Osteoblast (primary cell): ENCODE measurements around the gene CEP57L1. TPM values are rescaled to one million over a fixed set of nuclear protein-coding genes. Genes with fewer than 3 reads are reported as not detected.
A peak's percentile ranks its signal among the peaks of the same experiment; 100 is the strongest.
"Not testable (repeated sequence)": the region's sequence is repeated elsewhere in the genome, so short reads cannot be mapped to it uniquely, and the experiment has no call there.

Experiments used
- DNase-seq: peaks from one replicate; pipeline ENCODE4 v3.0.0; 2011; ENCODE audit warnings: low spot score, mixed read lengths; ENCODE audit not compliant: insufficient read length; ENCODE audit errors: missing footprints
- H2AFZ ChIP-seq: 2 replicates; pipeline ENCODE4 v1.6.0; 2011; ENCODE audit warnings: mild to moderate bottlenecking, low read length
- H3K27ac ChIP-seq: 2 replicates; pipeline ENCODE4 v1.5.1; 2011; ENCODE audit warnings: mild to moderate bottlenecking, low read depth, low read length, moderate library complexity
- H3K27me3 ChIP-seq: 2 replicates; pipeline ENCODE4 v1.6.0; 2012; ENCODE audit warnings: mild to moderate bottlenecking, control low read depth, inconsistent platforms, low read length, moderate library complexity; ENCODE audit not compliant: insufficient read depth
- H3K36me3 ChIP-seq: 2 replicates; pipeline ENCODE4 v1.5.1; 2011; ENCODE audit warnings: mild to moderate bottlenecking, low read length, control low read depth, moderate library complexity; ENCODE audit not compliant: insufficient read depth
- H3K4me1 ChIP-seq: 2 replicates; pipeline ENCODE4 v1.5.1; 2011; ENCODE audit warnings: mild to moderate bottlenecking, low read length, control low read depth, moderate library complexity; ENCODE audit not compliant: insufficient read depth
- H3K4me2 ChIP-seq: 2 replicates; pipeline ENCODE4 v1.6.0; 2011; ENCODE audit warnings: mild to moderate bottlenecking, low read length; ENCODE audit not compliant: insufficient read depth
- H3K4me3 ChIP-seq: fragments of 200-600 bp; sonication (generic); 3 replicates; pipeline ENCODE4 v1.5.1; 2012; ENCODE audit warnings: mild to moderate bottlenecking, low read length, inconsistent platforms; ENCODE audit not compliant: insufficient read depth
- H3K79me2 ChIP-seq: 2 replicates; pipeline ENCODE4 v1.6.0; 2012; ENCODE audit warnings: mild to moderate bottlenecking, low read length, control low read depth, inconsistent platforms; ENCODE audit not compliant: insufficient read depth
- H3K9me3 ChIP-seq: 2 replicates; pipeline ENCODE4 v1.5.1; 2011; ENCODE audit warnings: low read depth, low read length, control low read depth
- H4K20me1 ChIP-seq: 2 replicates; pipeline ENCODE4 v1.6.0; 2012; ENCODE audit warnings: mild to moderate bottlenecking, low read length, control low read depth; ENCODE audit not compliant: insufficient read depth
- CTCF ChIP-seq: IDR thresholded peaks from 2 replicates; pipeline ENCODE4 v1.5.1; 2011; ENCODE audit warnings: mild to moderate bottlenecking, low read depth, low read length, moderate library complexity; ENCODE audit errors: extremely low read depth
- total RNA-seq: library from RNA; depleted of rRNA; stranded (reverse); fragments of >200 nt; gene quantifications from 2 replicates; pipeline ENCODE4 v1.2.3, GENCODE V29; 2012

CEP57L1 gene
- total RNA-seq, 1 donor = 17.7 TPM

- H3K36me3 ChIP-seq = no peaks in the 10 kb centered on the region
- peaks cover 34% of the 10 kb centered on the region for H3K27me3 ChIP-seq
- DNase-seq = no peak
- no peaks in the 10 kb centered on the region for H3K79me2 ChIP-seq
- H3K4me2 ChIP-seq = no peak overlapping the region
- H4K20me1 ChIP-seq = no peaks in the 10 kb centered on the region
- H2AFZ ChIP-seq = no peak overlapping the region
- no peak overlapping the region for H3K27ac ChIP-seq
- TF ChIP-seq CTCF = no peak
- peaks cover 4% of the 10 kb centered on the region for H3K4me1 ChIP-seq
- H3K4me3 ChIP-seq = no peak overlapping the region
- H3K9me3 ChIP-seq = no peaks in the 10 kb centered on the region
These were observed 89.3 kb downstream of the CEP57L1 start for GRCh38 chr6:109184638-109185037.

DNA sequence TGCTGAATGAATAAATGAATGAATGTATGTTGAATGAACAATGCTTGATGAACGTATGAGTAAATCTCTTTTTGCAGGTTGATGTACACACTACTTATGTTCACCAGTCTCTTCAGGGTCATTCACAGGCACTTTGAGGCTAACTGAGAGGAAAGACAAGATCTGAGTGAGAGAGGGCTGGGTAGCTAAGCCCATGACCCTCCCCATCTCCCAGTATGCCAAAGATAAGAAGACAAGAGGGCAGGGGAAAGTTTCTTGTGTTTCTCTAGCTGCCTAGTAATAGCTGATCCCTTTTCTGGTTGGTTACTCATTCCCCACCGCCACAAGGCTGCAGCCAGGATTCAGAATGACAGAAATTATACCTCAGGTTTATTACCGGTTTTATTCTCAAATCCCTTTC is 90.7 kb downstream of the CEP57L1 start:
- H2AFZ ChIP-seq = no peak overlapping the region
- peaks cover 34% of the 10 kb centered on the region for H3K27me3 ChIP-seq
- H3K9me3 ChIP-seq = no peaks in the 10 kb centered on the region
- no peak overlapping the region for H3K4me2 ChIP-seq
- no peak overlapping the region for H3K4me3 ChIP-seq
- TF ChIP-seq CTCF = no peak
- no peaks in the 10 kb centered on the region for H3K79me2 ChIP-seq
- no peak for DNase-seq
- H3K27ac ChIP-seq = no peak overlapping the region
- H4K20me1 ChIP-seq = no peaks in the 10 kb centered on the region
- peaks cover 4% of the 10 kb centered on the region for H3K4me1 ChIP-seq
- no peaks in the 10 kb centered on the region for H3K36me3 ChIP-seq

DNA sequence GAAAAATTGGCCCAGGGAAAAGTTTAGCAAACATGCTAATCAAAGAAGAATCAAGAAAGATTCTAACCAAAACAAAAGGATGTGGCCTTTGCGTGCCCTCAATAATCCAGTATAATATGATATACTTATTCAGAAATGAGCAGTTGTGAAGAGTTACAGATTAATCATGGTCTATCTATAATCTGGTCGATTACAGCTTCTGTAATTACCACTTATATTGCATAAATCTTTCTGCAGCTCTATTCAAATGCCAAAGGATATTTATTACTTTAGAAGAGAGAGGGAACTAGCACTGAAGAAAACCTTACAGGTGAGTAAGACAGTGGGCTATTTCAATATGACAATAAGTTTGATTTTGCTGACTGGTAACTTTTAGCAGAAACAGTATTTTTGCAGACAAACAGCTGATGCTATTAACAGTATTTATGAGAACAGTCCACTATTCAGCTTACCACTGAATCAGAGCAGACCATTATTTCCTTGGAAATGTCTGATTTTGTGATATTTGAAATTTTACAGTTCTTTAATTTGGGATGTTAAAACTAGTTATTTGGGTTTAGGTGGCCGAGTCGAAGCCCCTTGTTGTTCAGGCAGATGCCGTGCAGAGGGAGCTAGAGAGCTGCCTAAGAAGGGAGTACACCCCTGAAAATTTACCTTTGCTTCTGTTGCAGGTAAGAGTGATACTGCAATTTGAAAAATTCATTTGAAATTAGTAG is 92.2 kb downstream of the CEP57L1 start:
- H3K9me3 ChIP-seq = no peaks in the 10 kb centered on the region

DNA sequence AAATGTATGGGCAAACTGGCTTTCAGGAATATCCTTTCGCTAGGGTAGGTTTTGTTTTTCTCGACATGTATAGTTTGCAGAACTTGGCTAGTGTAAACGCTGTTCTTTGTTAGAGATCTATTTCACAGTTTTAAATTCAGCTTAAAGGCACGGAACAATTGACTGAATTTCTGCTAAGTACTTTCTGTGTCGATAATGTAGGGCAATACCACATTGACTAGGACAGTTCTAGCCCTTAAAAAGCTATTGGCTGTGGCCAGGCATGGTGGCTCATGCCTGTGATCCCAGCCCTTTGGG is 92.8 kb downstream of the CEP57L1 start:
- H3K4me2 ChIP-seq = peak overlapping the region; percentile 27
- H3K79me2 ChIP-seq = no peaks in the 10 kb centered on the region
- TF ChIP-seq CTCF = no peak
- no peak overlapping the region for H2AFZ ChIP-seq
- H3K4me1 ChIP-seq = no peaks in the 10 kb centered on the region
- H3K27ac ChIP-seq = no peak overlapping the region
- no peak overlapping the region for H3K4me3 ChIP-seq
- no peak for DNase-seq
- H3K9me3 ChIP-seq = no peaks in the 10 kb centered on the region
- peaks cover 28% of the 10 kb centered on the region for H3K27me3 ChIP-seq
- H4K20me1 ChIP-seq = no peaks in the 10 kb centered on the region
- H3K36me3 ChIP-seq = no peaks in the 10 kb centered on the region

More for the DNA sequence above, 92.2 kb downstream of the CEP57L1 start:
- no peak overlapping the region for H3K27ac ChIP-seq
- peak overlapping the region; percentile 27 for H3K4me2 ChIP-seq
- TF ChIP-seq CTCF = peak; percentile 97
- DNase-seq = no peak
- no peaks in the 10 kb centered on the region for H4K20me1 ChIP-seq
- H3K4me1 ChIP-seq = peaks cover under 1% of the 10 kb centered on the region
- H3K4me3 ChIP-seq = no peak overlapping the region
- no peaks in the 10 kb centered on the region for H3K79me2 ChIP-seq
- H3K27me3 ChIP-seq = peaks cover 29% of the 10 kb centered on the region
- no peak overlapping the region for H2AFZ ChIP-seq
- H3K36me3 ChIP-seq = no peaks in the 10 kb centered on the region

DNA sequence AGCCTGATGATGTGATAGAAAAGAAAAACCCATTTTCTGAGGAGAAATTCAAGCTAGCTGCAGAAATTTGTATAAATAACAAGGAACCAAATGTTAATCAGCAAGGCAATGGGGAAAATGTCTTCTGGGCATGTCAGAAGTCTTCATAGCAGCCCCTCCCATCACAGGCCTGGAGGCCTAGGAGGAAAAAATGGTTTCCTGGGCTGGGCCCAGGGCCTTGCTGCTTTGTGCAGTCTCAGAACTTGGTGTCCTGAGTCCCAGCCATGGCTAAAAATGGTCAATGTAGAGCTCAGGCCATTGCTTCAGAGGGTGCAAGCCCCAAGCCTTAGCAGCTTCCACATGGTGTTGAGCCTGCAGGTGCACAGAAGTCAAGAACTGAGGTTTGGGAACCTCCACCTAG is 96.1 kb downstream of the CEP57L1 start:
- not testable (repeated sequence) for H3K79me2 ChIP-seq, DNase-seq, H3K27ac ChIP-seq, H4K20me1 ChIP-seq, H3K9me3 ChIP-seq, H3K4me1 ChIP-seq, H3K4me3 ChIP-seq, H3K27me3 ChIP-seq, H2AFZ ChIP-seq, H3K36me3 ChIP-seq, H3K4me2 ChIP-seq
